Adrenal gland (tissue), 5 donors: ENCODE data around the gene HIGD2A.

Experiments
- CTCF ChIP-seq, 6 experiments: fragments of 450-650 bp in 4 of 6; fragments of 200-600 bp in 2 of 6; sonication (generic) in 1 of 6; IDR thresholded peaks; 1 replicate in 5 of 6; 2 replicates in 1 of 6; pipeline versions ENCODE4 v1.5.1 to v1.8.0; 2016 to 2021; ENCODE audit warnings: antibody characterized with exemption in 6 of 6, mild to moderate bottlenecking in 2 of 6, moderate library complexity in 1 of 6
- POLR2A ChIP-seq, 2 donors: fragments of 450-650 bp; IDR thresholded peaks; one replicate each; pipeline ENCODE4 v1.6.1; 2017; ENCODE audit warnings: antibody characterized with exemption in 2 of 2, mild to moderate bottlenecking in 2 of 2, moderate library complexity in 1 of 2
- donor health status: DM: no; HTN: no; CAD: no.

GRCh38 chr5:176364765-176365350 lies 23.7 kb upstream of the HIGD2A start:
- TF ChIP-seq CTCF (IDR thresholded peaks at IDR 0.05): no peak
- TF ChIP-seq POLR2A (IDR thresholded peaks at IDR 0.05): no peak
